ENCODE measurements around the gene TDP1.

GRCh38 chr14:89996963-89997362 is 41.2 kb downstream of the TDP1 start:
- TF ChIP-seq, protein P1, sequence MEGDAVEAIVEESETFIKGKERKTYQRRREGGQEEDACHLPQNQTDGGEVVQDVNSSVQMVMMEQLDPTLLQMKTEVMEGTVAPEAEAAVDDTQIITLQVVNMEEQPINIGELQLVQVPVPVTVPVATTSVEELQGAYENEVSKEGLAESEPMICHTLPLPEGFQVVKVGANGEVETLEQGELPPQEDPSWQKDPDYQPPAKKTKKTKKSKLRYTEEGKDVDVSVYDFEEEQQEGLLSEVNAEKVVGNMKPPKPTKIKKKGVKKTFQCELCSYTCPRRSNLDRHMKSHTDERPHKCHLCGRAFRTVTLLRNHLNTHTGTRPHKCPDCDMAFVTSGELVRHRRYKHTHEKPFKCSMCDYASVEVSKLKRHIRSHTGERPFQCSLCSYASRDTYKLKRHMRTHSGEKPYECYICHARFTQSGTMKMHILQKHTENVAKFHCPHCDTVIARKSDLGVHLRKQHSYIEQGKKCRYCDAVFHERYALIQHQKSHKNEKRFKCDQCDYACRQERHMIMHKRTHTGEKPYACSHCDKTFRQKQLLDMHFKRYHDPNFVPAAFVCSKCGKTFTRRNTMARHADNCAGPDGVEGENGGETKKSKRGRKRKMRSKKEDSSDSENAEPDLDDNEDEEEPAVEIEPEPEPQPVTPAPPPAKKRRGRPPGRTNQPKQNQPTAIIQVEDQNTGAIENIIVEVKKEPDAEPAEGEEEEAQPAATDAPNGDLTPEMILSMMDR (IDR thresholded peaks at IDR 0.05), result no peak
- no peak for TF ChIP-seq POLR2A (IDR thresholded peaks at IDR 0.05)
